ENCODE data around the gene CDH4. TPM values are rescaled to one million over a fixed set of nuclear protein-coding genes. Genes with fewer than 3 reads are reported as not detected.

The CDH4 gene
- total RNA-seq, 2 experiments from 2014 or later, result 0.10 to 0.15 TPM

DNA sequence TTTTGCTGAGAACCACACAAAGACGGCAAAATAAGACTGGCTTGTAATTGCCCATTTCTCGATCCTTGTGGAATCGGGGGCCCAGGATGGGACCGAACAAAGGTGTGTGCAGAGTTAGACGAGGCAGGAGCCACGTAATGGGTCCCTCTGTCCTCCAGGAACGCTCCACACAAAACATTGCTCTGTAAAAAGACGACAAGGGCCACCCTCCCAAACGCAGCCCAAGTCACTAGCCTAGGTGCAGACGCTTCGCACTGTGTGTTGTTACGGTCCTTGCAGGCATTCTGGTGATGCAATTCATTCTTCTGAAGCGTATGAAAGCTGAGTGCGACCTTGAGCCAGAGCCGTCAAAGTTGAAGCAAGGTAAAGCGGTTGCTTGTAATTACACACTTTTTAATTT is 450.2 kb downstream of the CDH4 start:
- intact Hi-C loops (cut with micrococcal nuclease), result no loop called here
- CTCF ChIA-PET, result no interaction called here
- DNase-seq, result no peak
- Mint-ChIP-seq H3K4me1 (ENCODE audit: low read depth) (no peaks in the 10 kb centered on the region), H3K27me3 (ENCODE audit: low read depth) (no peaks in the 10 kb centered on the region), H3K27ac (no peak overlapping the region), H3K36me3 (ENCODE audit: low read depth) (no peaks in the 10 kb centered on the region), H3K9me3 (no peaks in the 10 kb centered on the region), H3K4me3 (no peak overlapping the region)

DNA sequence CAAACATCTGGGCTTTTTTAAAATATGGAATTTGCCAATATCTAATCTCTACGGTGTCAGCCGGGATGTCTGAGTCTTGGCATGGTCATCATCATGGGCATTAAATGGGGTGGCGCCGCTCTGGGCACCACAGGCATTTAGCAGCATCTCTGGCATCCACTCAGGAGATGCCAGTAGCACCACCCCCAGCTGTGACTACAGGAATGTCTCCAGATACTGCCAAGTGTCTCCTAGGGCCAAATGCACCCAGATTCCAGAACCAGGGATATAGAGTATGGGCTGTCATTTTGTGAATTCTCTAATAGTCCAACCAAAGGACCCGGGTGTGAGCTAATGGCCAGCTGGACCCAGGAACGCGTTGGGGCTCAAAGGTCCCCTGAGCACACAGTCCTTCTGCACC is 452.6 kb downstream of the CDH4 start:
- no peaks in the 10 kb centered on the region for H3K27me3 Mint-ChIP-seq (ENCODE audit: low read depth)
- CTCF ChIA-PET, result no interaction called here
- H3K36me3 Mint-ChIP-seq (ENCODE audit: low read depth), result no peaks in the 10 kb centered on the region
- no peak overlapping the region for H3K4me3 Mint-ChIP-seq
- H3K27ac Mint-ChIP-seq, result no peak overlapping the region
- no peaks in the 10 kb centered on the region for H3K4me1 Mint-ChIP-seq (ENCODE audit: low read depth)
- intact Hi-C loops (cut with micrococcal nuclease), result no loop called here
- DNase-seq, result no peak
- peaks cover under 1% of the 10 kb centered on the region for H3K9me3 Mint-ChIP-seq

DNA sequence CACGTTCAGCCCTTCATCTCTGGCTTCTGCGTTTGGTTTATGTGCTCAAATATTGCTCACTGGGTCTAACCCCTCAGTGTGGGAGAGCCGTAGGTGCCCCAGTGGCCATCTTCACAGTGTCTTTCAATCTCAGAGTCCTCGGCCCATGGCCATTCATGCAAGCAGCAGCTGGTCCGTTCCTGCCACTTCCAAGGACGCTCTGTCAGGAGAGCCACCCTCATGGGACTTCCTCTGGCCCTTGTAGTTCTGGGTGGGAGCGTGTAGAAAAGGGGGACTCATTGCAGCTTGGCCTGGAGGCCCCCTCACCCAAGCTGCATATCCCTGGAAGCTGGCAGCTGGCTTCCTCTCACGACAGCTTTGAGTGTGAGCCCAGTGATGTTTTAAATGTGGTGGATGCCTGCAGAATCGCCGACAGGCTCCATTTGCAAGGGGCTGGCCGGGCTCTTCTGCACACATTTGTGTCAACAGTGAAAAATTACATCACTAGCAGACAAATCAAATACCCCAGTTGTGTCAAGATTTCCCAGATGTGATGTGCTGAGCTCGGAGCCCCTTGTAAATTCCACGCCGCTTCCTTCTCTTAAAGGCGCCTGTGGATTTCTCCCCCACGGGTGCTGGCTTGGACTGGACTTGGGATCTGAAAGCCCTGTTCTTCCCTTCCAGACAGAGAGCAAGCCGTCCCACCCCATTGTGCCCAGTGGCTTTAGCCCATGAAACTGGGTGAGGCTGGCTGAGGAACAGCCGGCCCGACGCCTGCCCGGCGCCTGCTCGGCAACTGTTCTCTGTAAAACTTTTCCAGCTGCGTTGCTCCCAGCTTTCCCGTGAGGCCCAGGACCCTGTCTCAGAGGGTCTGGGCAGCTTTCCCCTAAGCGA is 453.6 kb downstream of the CDH4 start:
- no peak overlapping the region for H3K4me3 Mint-ChIP-seq
- no peak for DNase-seq
- intact Hi-C loops (cut with micrococcal nuclease), result no loop called here
- H3K27me3 Mint-ChIP-seq (ENCODE audit: low read depth), result no peaks in the 10 kb centered on the region
- CTCF ChIA-PET, result no interaction called here
- no peaks in the 10 kb centered on the region for H3K4me1 Mint-ChIP-seq (ENCODE audit: low read depth)
- H3K36me3 Mint-ChIP-seq (ENCODE audit: low read depth), result no peaks in the 10 kb centered on the region
- no peak overlapping the region for H3K27ac Mint-ChIP-seq
- H3K9me3 Mint-ChIP-seq, result peaks cover 1% of the 10 kb centered on the region

DNA sequence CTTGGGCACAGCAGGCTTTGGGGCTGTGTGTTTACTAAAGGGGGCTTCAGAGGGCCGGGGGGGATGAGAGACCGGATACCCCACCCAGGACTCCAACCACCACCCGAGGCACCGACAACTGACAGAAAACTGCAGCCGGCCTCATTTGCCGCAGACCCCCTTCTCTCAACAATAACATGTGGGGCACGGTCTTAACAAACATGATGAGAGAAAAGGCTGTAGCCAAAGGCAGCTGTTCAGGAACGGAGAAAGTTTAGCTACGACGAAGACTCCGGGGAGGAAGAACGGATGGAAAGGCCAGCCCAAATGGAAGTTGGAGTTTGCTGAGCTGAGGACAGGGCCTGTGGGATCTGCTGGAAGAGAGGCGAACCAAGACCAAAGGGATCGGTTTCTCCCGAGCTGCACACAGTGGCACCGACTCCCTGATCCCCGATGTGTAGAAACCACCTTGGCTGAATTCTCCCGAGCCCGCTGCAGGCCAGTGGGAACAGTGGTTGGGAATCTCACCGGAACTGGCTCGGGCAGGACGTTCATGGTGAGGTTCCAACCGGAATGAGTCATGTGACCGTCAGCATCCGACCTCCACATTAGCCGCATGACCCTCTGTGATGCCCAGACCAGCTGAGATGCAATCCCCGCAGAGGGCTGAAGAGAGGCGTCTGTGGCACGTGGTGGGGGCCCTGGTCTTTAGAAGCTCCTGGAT is 454.3 kb downstream of the CDH4 start:
- intact Hi-C loops (cut with micrococcal nuclease), result no loop called here
- Mint-ChIP-seq H3K4me3 (no peak overlapping the region), H3K27me3 (ENCODE audit: low read depth) (no peaks in the 10 kb centered on the region), H3K36me3 (ENCODE audit: low read depth) (no peaks in the 10 kb centered on the region), H3K9me3 (peaks cover 1% of the 10 kb centered on the region), H3K4me1 (ENCODE audit: low read depth) (no peaks in the 10 kb centered on the region), H3K27ac (no peak overlapping the region)
- CTCF ChIA-PET, result no interaction called here
- no peak for DNase-seq

DNA sequence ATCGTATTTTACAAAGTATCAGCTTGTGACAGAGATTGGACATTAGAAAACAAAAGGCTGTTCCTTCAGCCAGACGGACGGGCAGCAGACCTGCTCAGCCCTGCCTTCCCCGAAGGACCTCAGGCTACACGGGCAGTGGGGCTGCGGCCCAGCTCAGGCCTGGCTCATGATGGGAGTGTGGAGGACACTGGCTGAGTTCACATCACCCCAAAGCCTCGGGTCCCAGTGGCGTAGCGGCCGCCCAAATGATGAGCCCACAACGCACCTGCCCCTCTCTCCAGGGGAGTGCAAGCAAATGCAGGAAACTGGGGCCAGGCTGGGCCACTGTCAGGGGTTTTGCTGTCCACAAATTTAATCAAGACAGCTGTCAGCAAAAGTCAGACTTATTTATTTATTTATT is 456.8 kb downstream of the CDH4 start:
- Mint-ChIP-seq H3K4me1 (ENCODE audit: low read depth) (no peaks in the 10 kb centered on the region), H3K4me3 (no peak overlapping the region), H3K27me3 (ENCODE audit: low read depth) (no peaks in the 10 kb centered on the region), H3K36me3 (ENCODE audit: low read depth) (no peaks in the 10 kb centered on the region), H3K27ac (no peak overlapping the region), H3K9me3 (peaks cover 1% of the 10 kb centered on the region)
- CTCF ChIA-PET, result no interaction called here
- no peak for DNase-seq
- intact Hi-C loops (cut with micrococcal nuclease), result no loop called here

DNA sequence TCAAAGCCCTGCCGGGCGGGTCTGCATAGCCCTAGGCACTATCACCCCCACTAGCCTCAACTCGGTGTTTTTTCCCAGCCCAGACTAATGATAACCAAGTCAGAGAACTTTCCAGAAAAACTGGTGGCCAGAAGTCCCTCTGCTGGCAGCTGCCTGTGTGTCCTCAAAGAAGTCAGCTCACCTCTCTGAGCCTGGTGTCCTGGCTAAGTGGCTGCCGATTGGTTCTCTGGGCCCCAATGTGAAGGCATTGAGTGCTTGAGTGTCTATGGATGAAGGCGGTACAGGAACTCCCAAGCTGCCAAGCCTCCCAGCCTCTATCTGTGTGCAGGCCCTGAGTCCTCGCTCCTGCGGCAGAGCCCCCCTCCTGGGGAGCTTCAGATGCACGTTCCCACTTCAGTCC is 458.0 kb downstream of the CDH4 start:
- peaks cover 2% of the 10 kb centered on the region for H3K36me3 Mint-ChIP-seq (ENCODE audit: low read depth)
- H3K9me3 Mint-ChIP-seq, result peaks cover 1% of the 10 kb centered on the region
- H3K27ac Mint-ChIP-seq, result no peak overlapping the region
- intact Hi-C loops (cut with micrococcal nuclease), result no loop called here
- DNase-seq, result no peak
- no peak overlapping the region for H3K4me3 Mint-ChIP-seq
- no peaks in the 10 kb centered on the region for H3K4me1 Mint-ChIP-seq (ENCODE audit: low read depth)
- CTCF ChIA-PET, result no interaction called here
- no peaks in the 10 kb centered on the region for H3K27me3 Mint-ChIP-seq (ENCODE audit: low read depth)

DNA sequence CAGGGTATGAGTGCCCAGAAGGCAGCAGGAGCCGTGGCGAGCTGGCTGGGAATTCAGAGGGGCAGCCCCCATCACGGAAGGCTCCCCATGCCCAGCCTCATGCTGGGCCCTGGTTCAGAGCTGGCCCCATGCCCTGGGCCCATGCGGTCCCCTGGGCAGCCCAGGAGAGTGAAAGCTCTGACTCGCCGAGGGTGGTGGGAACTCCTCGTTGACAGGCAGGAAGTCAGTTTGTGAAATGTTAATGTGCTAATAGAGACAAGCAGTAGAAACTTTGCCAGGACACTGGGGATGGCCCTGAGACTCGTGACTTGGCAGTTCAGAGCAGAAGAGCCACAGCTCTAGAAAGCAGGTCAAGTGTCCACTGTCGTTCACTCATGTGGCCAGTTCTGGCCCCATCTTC is 460.6 kb downstream of the CDH4 start:
- intact Hi-C loops (cut with micrococcal nuclease), result no loop called here
- Mint-ChIP-seq H3K27ac (no peak overlapping the region), H3K27me3 (ENCODE audit: low read depth) (no peaks in the 10 kb centered on the region), H3K36me3 (ENCODE audit: low read depth) (peaks cover 4% of the 10 kb centered on the region), H3K9me3 (peaks cover 4% of the 10 kb centered on the region), H3K4me1 (ENCODE audit: low read depth) (no peaks in the 10 kb centered on the region), H3K4me3 (no peak overlapping the region)
- DNase-seq, result no peak
- CTCF ChIA-PET, result no interaction called here

DNA sequence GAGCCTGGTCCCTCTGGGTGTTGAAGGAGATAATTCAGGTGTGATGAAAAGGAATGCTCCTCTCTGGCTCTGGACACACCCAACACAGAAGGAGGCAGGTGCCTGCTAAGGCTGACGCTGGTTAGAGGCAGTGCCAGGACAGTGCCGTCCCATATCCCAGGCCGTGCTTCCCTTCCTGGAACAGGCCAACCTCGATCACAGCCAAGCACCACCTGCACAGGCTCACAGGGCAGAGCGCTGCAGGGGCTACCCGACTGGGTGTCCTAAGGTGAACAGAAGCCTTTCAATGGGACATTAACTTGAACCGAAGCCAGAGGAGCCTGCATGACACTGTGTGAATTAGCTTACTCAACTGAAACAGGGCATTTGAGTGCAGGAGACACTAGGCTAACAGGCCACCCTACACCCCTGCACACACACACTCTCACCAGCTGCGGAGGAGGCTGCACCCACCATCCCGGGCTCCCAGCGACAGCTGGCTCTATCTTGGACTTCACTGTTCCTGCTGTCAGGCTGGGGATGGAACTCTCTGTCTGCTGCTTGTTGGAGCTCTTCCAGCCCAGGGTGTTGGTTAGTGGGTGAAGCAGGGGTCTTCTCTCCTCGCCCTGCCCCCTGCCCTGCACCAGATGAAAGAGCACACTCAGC is 466.4 kb downstream of the CDH4 start:
- Mint-ChIP-seq H3K4me3 (peak overlapping the region; percentile 78), H3K4me1 (ENCODE audit: low read depth) (peaks cover 23% of the 10 kb centered on the region), H3K36me3 (ENCODE audit: low read depth) (peaks cover 4% of the 10 kb centered on the region), H3K27me3 (ENCODE audit: low read depth) (no peaks in the 10 kb centered on the region), H3K9me3 (peaks cover 2% of the 10 kb centered on the region), H3K27ac (no peak overlapping the region)
- intact Hi-C loops (cut with micrococcal nuclease), result no loop called here
- CTCF ChIA-PET, result no interaction called here
- no peak for DNase-seq

DNA sequence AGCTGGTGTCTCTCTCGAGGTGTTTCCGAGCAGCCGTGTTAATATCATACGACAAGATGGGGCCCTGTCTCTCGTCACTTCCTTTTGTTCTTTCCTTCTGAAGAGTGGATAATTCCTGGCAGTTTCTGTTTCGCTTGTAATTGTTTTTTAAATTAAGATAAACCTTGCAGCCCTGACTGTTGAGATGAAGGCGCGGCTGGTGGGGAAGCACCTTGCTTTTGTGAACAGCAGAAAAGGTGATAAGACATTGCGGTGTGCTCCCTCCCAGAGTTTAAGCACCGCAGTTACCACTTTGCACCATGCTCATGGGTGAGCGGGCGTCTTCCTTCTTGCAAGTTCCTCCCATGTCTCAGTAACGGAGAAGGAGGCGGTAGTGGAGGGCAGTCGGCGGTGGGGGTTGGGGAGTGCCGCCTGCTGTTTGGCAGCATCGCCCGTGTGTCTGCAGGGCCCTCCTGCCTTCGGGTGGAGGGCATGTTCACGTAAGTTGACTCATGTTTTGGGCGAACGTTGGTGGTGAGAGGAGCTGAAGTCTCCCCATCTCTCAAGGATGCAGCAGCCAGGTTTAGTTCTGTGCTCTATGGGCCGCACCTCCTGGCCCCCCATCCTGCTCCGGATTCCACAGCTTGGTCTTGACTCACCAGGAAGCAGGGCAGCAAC is 467.8 kb downstream of the CDH4 start:
- H3K9me3 Mint-ChIP-seq, result peaks cover 2% of the 10 kb centered on the region
- H3K27me3 Mint-ChIP-seq (ENCODE audit: low read depth), result no peaks in the 10 kb centered on the region
- intact Hi-C loops (cut with micrococcal nuclease), result no loop called here
- peaks cover 2% of the 10 kb centered on the region for H3K36me3 Mint-ChIP-seq (ENCODE audit: low read depth)
- DNase-seq, result peak; percentile 78
- peaks cover 23% of the 10 kb centered on the region for H3K4me1 Mint-ChIP-seq (ENCODE audit: low read depth)
- peak overlapping the region; percentile 78 for H3K4me3 Mint-ChIP-seq
- peak overlapping the region; percentile 92 for H3K27ac Mint-ChIP-seq
- CTCF ChIA-PET, result no interaction called here

DNA sequence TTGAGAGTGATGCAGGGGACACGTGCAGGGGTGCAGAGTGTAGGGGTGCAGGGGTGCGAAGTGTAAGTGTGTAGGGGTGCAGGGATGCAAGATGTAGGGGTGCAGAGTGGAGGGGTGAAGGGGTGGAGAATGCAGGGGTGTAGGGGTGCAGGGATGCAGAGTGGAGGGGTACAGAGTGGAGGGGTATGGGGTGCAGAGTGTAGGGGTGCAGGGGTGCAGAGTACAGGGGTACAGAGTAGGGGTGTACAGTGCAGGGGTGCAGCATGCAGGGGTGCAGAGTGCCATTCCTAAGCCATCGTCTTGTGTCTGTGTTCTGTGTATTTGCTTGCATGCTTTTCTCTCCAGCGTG is 468.3 kb downstream of the CDH4 start:
- DNase-seq, result no peak
- H3K4me3 Mint-ChIP-seq, result peak overlapping the region; percentile 78
- peaks cover 23% of the 10 kb centered on the region for H3K4me1 Mint-ChIP-seq (ENCODE audit: low read depth)
- H3K27me3 Mint-ChIP-seq (ENCODE audit: low read depth), result no peaks in the 10 kb centered on the region
- peaks cover under 1% of the 10 kb centered on the region for H3K36me3 Mint-ChIP-seq (ENCODE audit: low read depth)
- intact Hi-C loops (cut with micrococcal nuclease), result no loop called here
- CTCF ChIA-PET, result no interaction called here
- H3K9me3 Mint-ChIP-seq, result peaks cover 2% of the 10 kb centered on the region
- H3K27ac Mint-ChIP-seq, result no peak overlapping the region

DNA sequence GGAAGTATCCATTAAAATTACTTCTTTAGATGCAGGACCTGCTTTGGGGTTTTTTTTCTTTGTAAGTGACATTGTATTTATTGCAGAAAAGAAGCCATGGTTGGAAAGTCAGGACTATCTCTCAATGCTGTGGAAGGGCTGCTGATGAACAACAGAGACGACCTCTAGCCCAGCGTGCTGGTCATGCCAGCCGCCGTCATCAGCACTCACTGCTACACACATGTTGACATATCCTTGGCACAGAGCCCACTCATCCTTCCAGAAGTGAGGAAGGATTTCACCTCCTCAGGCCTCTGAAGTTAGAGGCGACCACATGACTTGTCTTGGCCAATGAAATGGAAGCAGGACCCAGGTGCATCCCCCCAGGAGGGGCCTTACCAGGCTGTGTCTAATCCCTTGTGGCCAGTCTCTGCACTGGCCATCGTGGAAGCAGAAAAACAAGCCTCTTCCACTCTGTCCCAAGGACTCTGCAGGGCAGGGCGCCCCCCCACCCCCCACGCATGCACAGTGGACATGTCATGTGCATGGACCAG is 470.2 kb downstream of the CDH4 start:
- Mint-ChIP-seq H3K36me3 (ENCODE audit: low read depth) (no peaks in the 10 kb centered on the region), H3K4me3 (no peak overlapping the region), H3K27ac (no peak overlapping the region), H3K4me1 (ENCODE audit: low read depth) (peaks cover 23% of the 10 kb centered on the region), H3K9me3 (no peaks in the 10 kb centered on the region), H3K27me3 (ENCODE audit: low read depth) (no peaks in the 10 kb centered on the region)
- intact Hi-C loops (cut with micrococcal nuclease), result no loop called here
- DNase-seq, result no peak
- CTCF ChIA-PET, result no interaction called here

DNA sequence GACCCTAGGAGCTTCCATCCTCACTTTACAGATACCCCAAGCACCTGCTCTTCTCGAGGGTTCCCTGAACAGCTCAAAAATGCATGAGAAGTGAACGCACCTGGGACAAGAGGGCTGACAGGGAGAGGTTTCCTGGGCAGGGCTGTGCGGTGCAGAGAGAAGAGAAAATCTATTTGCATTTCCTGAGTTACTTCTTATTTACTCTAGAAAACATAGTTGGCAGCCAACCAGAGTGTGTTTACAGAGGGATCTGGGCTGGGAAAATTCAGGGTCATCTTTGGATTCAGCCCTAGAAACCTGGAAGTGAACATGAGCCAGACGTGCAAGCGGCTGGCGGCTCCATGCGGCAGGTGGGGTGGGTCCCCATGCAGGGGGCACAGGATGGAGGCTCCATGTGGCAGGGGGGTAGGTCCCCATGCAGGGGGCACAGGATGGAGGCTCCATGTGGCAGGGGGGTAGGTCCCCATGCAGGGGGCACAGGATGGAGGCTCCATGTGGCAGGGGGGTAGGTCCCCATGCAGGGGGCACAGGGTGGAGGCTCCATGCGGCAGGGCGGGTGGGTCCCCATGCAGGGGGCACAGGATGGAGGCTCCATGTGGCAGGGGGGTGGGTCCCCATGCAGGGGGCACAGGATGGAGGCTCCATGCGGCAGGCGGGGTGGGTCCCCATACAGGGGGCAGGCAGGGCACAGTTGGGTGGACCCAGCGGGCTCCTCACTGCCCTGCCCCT is 471.6 kb downstream of the CDH4 start:
- CTCF ChIA-PET, result no interaction called here
- H3K27me3 Mint-ChIP-seq (ENCODE audit: low read depth), result no peaks in the 10 kb centered on the region
- no peak overlapping the region for H3K4me3 Mint-ChIP-seq
- no peak overlapping the region for H3K27ac Mint-ChIP-seq
- no peaks in the 10 kb centered on the region for H3K9me3 Mint-ChIP-seq
- peaks cover 16% of the 10 kb centered on the region for H3K4me1 Mint-ChIP-seq (ENCODE audit: low read depth)
- no peak for DNase-seq
- intact Hi-C loops (cut with micrococcal nuclease), result no loop called here
- H3K36me3 Mint-ChIP-seq (ENCODE audit: low read depth), result no peaks in the 10 kb centered on the region
